ENCODE measurements around the gene ADGRG6.

- TF ChIP-seq ATF2 (IDR thresholded peaks at IDR 0.05; ENCODE audit: low read length) (no peak), CTCF (IDR thresholded peaks at IDR 0.05; ENCODE audit: control extremely low read depth in 1 of 3, insufficient read depth in 1 of 3, low read depth in 1 of 3, low read length in 3 of 3) (no peak), POLR2AphosphoS5 (IDR thresholded peaks at IDR 0.05; ENCODE audit: low read depth, low read length) (no peak)
Measured at GRCh38 chr6:142325111-142325510, 23.3 kb downstream of the ADGRG6 start.

Data from H1 (cell line).